Panc1 (cell line): ENCODE results near the gene OR4D6. TPM values are rescaled to one million over a fixed set of nuclear protein-coding genes. Genes with fewer than 3 reads are reported as not detected.
"Not testable (repeated sequence)": the region's sequence is repeated elsewhere in the genome, so short reads cannot be mapped to it uniquely, and the experiment has no call there.

ENCODE experiments used
- ATAC-seq: fragments of 200-7000 bp; cut with Tn5 transposase; 2 replicates; pipeline ENCODE4 v1.9.1; 2020; ENCODE audit warnings: mild to moderate bottlenecking, moderate library complexity
- BruUV-seq: library from RNA; stranded (reverse); fragments of 400-500 nt; replicated peaks from 2 replicates; lab custom pipeline; 2021; lab: Mats Ljungman, UMichigan
- CTCF ChIA-PET: fragments of 300-600 bp; sonication (Branson Sonifier 250); formaldehyde crosslinking; loops from one replicate; lab custom pipeline; 2022; ENCODE audit warnings: antibody characterized with exemption; lab: Charles Lee
- POLR2A ChIA-PET: fragments of 300-600 bp; sonication (Branson Sonifier 250); formaldehyde crosslinking; loops from one replicate; lab custom pipeline; 2022; ENCODE audit warnings: antibody characterized with exemption; lab: Charles Lee
- DNase-seq: peaks from one replicate; pipeline ENCODE4 v3.0.0-alpha.2; 2010; ENCODE audit warnings: low read depth, low spot score
- H3K27ac ChIP-seq: 2 replicates; pipeline ENCODE4 v1.5.1; 2011; ENCODE audit warnings: mild to moderate bottlenecking, low read length, inconsistent platforms
- H3K27me3 ChIP-seq: fragments of 200-500 bp; sonication (Bioruptor generic); 2 replicates; pipeline ENCODE4 v1.6.0; 2014; ENCODE audit warnings: low read length, inconsistent platforms; ENCODE audit not compliant: control insufficient read depth, insufficient read depth
- H3K36me3 ChIP-seq: fragments of 200-500 bp; sonication (Bioruptor generic); 2 replicates; pipeline ENCODE4 v1.5.1; 2014; ENCODE audit warnings: inconsistent platforms, mild to moderate bottlenecking, low read length, moderate library complexity; ENCODE audit not compliant: control insufficient read depth, insufficient read depth
- H3K4me1 ChIP-seq: 2 replicates; pipeline ENCODE4 v1.5.1; 2011; ENCODE audit warnings: inconsistent platforms, mild to moderate bottlenecking, low read length, moderate library complexity; ENCODE audit not compliant: control insufficient read depth, insufficient read depth
- H3K4me3 ChIP-seq, 2 experiments: 2 replicates each; pipeline ENCODE4 v1.5.1; 2011 to 2012; ENCODE audit warnings: low read depth in 2 of 2, low read length in 2 of 2, mild to moderate bottlenecking in 2 of 2, inconsistent platforms in 1 of 2, moderate library complexity in 1 of 2
- H3K9me3 ChIP-seq: fragments of 200-500 bp; sonication (Bioruptor generic); 2 replicates; pipeline ENCODE4 v1.5.1; 2014; ENCODE audit warnings: low read depth, mild to moderate bottlenecking, inconsistent platforms, low read length, moderate library complexity; ENCODE audit not compliant: control insufficient read depth, insufficient read depth
- POLR2AphosphoS5 ChIP-seq: IDR thresholded peaks from 2 replicates; pipeline ENCODE4 v1.6.1; 2012; ENCODE audit warnings: mild to moderate bottlenecking, low read depth, low read length, moderate library complexity
- REST ChIP-seq, 2 experiments: IDR thresholded peaks; 2 replicates each; pipeline ENCODE4 v1.6.1; 2011 to 2012; ENCODE audit warnings: low read depth in 2 of 2, control low read depth in 1 of 2, low read length in 1 of 2, mild to moderate bottlenecking in 1 of 2, moderate library complexity in 1 of 2; ENCODE audit not compliant: insufficient read depth in 1 of 2
- SIN3A ChIP-seq: IDR thresholded peaks from 2 replicates; pipeline ENCODE4 v1.6.1; 2012; ENCODE audit warnings: low read depth, mild to moderate bottlenecking, low read length, moderate library complexity, borderline replicate concordance; ENCODE audit not compliant: insufficient read depth
- TCF7L2 ChIP-seq: IDR thresholded peaks from 2 replicates; pipeline ENCODE4 v1.6.1; 2011; ENCODE audit warnings: mild to moderate bottlenecking, low read depth, low read length, inconsistent platforms
- in situ Hi-C: cut with HindIII; loops from 2 replicates; pipeline ENCODE4 v1.10.0; 2016; ENCODE audit warnings: low sequenced_read_pairs, low pct_unique_long_range_greater_than_20kb
- intact Hi-C: fragments of 100-400 bp; cut with micrococcal nuclease; formaldehyde crosslinking; loops from one replicate; pipeline ENCODE4 v1.10.0; 2022; ENCODE audit not compliant: unreplicated experiment
- total RNA-seq: library from RNA; stranded (reverse); gene quantifications from one replicate; pipeline ENCODE4 v1.2.1, GENCODE V29; 2021; ENCODE audit not compliant: unreplicated experiment
- TF ChIP-seq, protein P1 (sequence below): fragments of 450-650 bp; IDR thresholded peaks from 2 replicates; pipeline ENCODE4 v1.5.1; 2017; ENCODE audit warnings: mild to moderate bottlenecking

The OR4D6 gene
- total RNA-seq, 1 experiment from 2014 or later, result not detected

DNA sequence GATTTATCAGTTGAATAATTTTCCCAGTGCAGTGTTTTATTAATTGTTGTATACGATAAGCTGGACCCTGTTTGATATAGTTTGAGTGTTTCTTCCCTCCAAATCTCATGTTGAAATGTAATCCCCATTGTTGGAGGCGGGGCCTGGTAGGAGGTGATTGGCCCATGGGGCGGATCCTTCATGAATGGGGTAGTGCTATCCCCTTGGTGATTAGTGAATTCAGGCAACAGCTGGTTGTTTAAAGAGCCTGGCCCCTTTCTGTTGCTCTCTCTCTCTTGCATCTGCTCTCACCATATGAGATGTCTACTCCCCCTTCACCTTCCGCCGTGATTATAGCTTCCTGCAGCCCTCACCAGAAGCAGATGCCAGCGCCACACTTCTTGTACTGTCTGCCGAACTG lies 19.0 kb upstream of the OR4D6 start:
- H3K27me3 ChIP-seq, result no peaks in the 10 kb centered on the region
- no peak for TF ChIP-seq POLR2AphosphoS5
- POLR2A ChIA-PET, result no interaction called here
- H3K27ac ChIP-seq, result no peak overlapping the region
- intact Hi-C loops (no loop called here), in situ Hi-C loops (no loop called here)
- no TSS peak for BruUV-seq
- no peaks in the 10 kb centered on the region for H3K4me1 ChIP-seq
- DNase-seq, result no peak
- H3K36me3 ChIP-seq, result no peaks in the 10 kb centered on the region
- H3K9me3 ChIP-seq, result no peaks in the 10 kb centered on the region
- no peak overlapping the region for H3K4me3 ChIP-seq
- ATAC-seq, result no peak
- CTCF ChIA-PET, result no interaction called here

DNA sequence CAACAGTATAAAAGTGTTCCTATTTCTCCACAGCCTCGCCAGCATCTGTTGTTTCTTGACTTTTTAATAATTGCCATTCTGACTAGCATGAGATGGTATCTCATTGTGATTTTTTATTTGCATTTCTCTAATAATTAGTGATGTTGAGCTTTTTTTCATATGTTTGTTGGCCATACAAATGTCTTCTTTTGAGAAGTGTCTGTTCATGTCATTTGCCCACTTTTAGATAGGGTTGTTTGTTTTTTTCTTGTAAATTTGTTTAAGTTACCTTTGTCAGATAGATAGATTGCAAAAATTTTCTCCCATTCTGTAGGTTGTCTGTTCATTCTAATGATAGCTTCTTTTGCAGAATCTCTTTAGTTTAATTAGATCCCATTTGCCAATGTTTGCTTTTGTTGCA lies 11.1 kb upstream of the OR4D6 start:
- H3K27me3 ChIP-seq, H3K4me3 ChIP-seq, intact Hi-C loops, DNase-seq, CTCF ChIA-PET, H3K36me3 ChIP-seq, H3K4me1 ChIP-seq, H3K9me3 ChIP-seq, POLR2A ChIA-PET, ATAC-seq, in situ Hi-C loops, H3K27ac ChIP-seq, BruUV-seq: not testable (repeated sequence)

DNA sequence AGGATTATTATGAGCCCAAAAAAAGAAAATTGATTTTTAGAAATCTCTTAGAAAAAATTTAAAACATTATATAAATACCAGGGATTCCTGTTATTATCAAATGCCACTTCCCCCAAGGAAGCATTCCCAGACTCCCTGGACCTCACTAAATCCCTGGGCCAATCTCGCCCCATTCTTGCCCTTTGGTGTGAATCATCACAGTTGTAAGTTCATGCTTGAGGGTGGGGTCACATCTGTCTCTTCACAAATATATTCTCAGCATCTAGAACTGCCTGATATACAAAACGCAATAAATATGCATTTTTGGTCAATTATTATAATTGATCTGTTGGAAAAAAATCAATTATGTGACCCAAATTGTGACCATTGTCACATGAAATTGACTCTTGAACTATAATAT lies 8.3 kb upstream of the OR4D6 start:
- Histone ChIP-seq H3K27me3 (no peaks in the 10 kb centered on the region), H3K36me3 (no peaks in the 10 kb centered on the region), H3K9me3 (no peaks in the 10 kb centered on the region), H3K27ac (no peak overlapping the region), H3K4me3 (no peak overlapping the region), H3K4me1 (no peaks in the 10 kb centered on the region)
- CTCF ChIA-PET, result no interaction called here
- in situ Hi-C loops (no loop called here), intact Hi-C loops (no loop called here)
- TF ChIP-seq REST (IDR thresholded peaks at IDR 0.05; ENCODE audit: insufficient read depth in 1 of 2, low read depth in 2 of 2, low read length in 1 of 2) (no peak), TCF7L2 (no peak), POLR2AphosphoS5 (no peak), SIN3A (no peak)
- TF ChIP-seq, protein P1, sequence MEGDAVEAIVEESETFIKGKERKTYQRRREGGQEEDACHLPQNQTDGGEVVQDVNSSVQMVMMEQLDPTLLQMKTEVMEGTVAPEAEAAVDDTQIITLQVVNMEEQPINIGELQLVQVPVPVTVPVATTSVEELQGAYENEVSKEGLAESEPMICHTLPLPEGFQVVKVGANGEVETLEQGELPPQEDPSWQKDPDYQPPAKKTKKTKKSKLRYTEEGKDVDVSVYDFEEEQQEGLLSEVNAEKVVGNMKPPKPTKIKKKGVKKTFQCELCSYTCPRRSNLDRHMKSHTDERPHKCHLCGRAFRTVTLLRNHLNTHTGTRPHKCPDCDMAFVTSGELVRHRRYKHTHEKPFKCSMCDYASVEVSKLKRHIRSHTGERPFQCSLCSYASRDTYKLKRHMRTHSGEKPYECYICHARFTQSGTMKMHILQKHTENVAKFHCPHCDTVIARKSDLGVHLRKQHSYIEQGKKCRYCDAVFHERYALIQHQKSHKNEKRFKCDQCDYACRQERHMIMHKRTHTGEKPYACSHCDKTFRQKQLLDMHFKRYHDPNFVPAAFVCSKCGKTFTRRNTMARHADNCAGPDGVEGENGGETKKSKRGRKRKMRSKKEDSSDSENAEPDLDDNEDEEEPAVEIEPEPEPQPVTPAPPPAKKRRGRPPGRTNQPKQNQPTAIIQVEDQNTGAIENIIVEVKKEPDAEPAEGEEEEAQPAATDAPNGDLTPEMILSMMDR, result no peak
- POLR2A ChIA-PET, result no interaction called here
- BruUV-seq, result no TSS peak
- DNase-seq (no peak), ATAC-seq (no peak)
